Fibroblast of lung (primary cell): Measurements from ENCODE around the gene OR11G2. TPM values are rescaled to one million over a fixed set of nuclear protein-coding genes. Genes with fewer than 3 reads are reported as not detected.
"Not testable (repeated sequence)": the region's sequence is repeated elsewhere in the genome, so short reads cannot be mapped to it uniquely, and the experiment has no call there.

Experiments
- DNase-seq, 2 donors: peaks; one replicate each; pipeline versions ENCODE4 v3.0.0 to v3.0.0-alpha.2; 2010; ENCODE audit warnings: low read depth in 2 of 2
- H2AFZ ChIP-seq: 2 replicates; pipeline ENCODE4 v1.5.1; 2012; ENCODE audit warnings: low read length, control low read depth, inconsistent platforms
- H3K27ac ChIP-seq: 2 replicates; pipeline ENCODE4 v1.5.1; 2011; ENCODE audit warnings: low read length, control low read depth; ENCODE audit not compliant: insufficient read depth
- H3K27me3 ChIP-seq: 2 replicates; pipeline ENCODE4 v1.5.1; 2011; ENCODE audit warnings: mild to moderate bottlenecking, low read length; ENCODE audit not compliant: control insufficient read depth, insufficient read depth
- H3K36me3 ChIP-seq: 2 replicates; pipeline ENCODE4 v1.5.1; 2011; ENCODE audit warnings: low read length; ENCODE audit not compliant: control insufficient read depth, insufficient read depth
- H3K4me1 ChIP-seq: 2 replicates; pipeline ENCODE4 v1.5.1; 2011; ENCODE audit warnings: low read length; ENCODE audit not compliant: control insufficient read depth, insufficient read depth; ENCODE audit errors: extremely low read depth
- H3K4me2 ChIP-seq: 2 replicates; pipeline ENCODE4 v1.5.1; 2011; ENCODE audit warnings: low read length, control low read depth; ENCODE audit not compliant: insufficient read depth; ENCODE audit errors: extremely low read depth
- H3K4me3 ChIP-seq, 4 experiments: fragments of 200-600 bp in 1 of 4; sonication (generic) in 1 of 4; replicated peaks in 1 of 4; 2 replicates each; pipeline ENCODE4 v1.5.1; 2011 to 2016; ENCODE audit warnings: low read length in 4 of 4, low read depth in 3 of 4, mild to moderate bottlenecking in 3 of 4, control low read depth in 2 of 4, inconsistent platforms in 1 of 4, mixed read lengths in 1 of 4; ENCODE audit not compliant: insufficient read depth in 1 of 4; ENCODE audit errors: control extremely low read depth in 1 of 4
- H3K79me2 ChIP-seq: 2 replicates; pipeline ENCODE4 v1.5.1; 2012; ENCODE audit warnings: mild to moderate bottlenecking, low read length, inconsistent platforms; ENCODE audit not compliant: control insufficient read depth, insufficient read depth
- H3K9ac ChIP-seq: 2 replicates; pipeline ENCODE4 v1.5.1; 2011; ENCODE audit warnings: mild to moderate bottlenecking, low read length, control low read depth; ENCODE audit not compliant: insufficient read depth
- H3K9me3 ChIP-seq: 2 replicates; pipeline ENCODE4 v1.5.1; 2012; ENCODE audit warnings: low read depth, low read length; ENCODE audit not compliant: control insufficient read depth, insufficient read depth
- H4K20me1 ChIP-seq: 2 replicates; pipeline ENCODE4 v1.5.1; 2011; ENCODE audit warnings: low read length; ENCODE audit not compliant: control insufficient read depth, insufficient read depth; ENCODE audit errors: extremely low read depth
- CTCF ChIP-seq, 2 donors: IDR thresholded peaks in 1 of 2; conservative IDR thresholded peaks in 1 of 2; 1 replicate in 1 of 2; 2 replicates in 1 of 2; pipeline ENCODE4 v1.5.1; 2011 to 2012; ENCODE audit warnings: low read length in 2 of 2, control low read depth in 1 of 2, inconsistent platforms in 1 of 2, low read depth in 1 of 2, mild to moderate bottlenecking in 1 of 2
- EZH2 ChIP-seq: IDR thresholded peaks from 2 replicates; pipeline ENCODE4 v1.5.1; 2012; ENCODE audit warnings: low read length, control low read depth, mild to moderate bottlenecking; ENCODE audit errors: missing control alignments
- polyA plus RNA-seq, 2 donors: library from polyadenylated mRNA; depleted of rRNA in 1 of 2; stranded (reverse) in 1 of 2; unstranded in 1 of 2; fragments of >200 nt; gene quantifications; 2 replicates each; pipeline ENCODE4 v1.2.1, GENCODE V29; 2011 to 2012; ENCODE audit warnings: missing spikeins in 1 of 2
- total RNA-seq: library from RNA; depleted of rRNA; stranded (reverse); fragments of >200 nt; gene quantifications from 2 replicates; pipeline ENCODE4 v1.2.1, GENCODE V29; 2014

Gene OR11G2
- total and polyA plus RNA-seq, 2 donors (not counting 1 experiment from before 2014, with no cell fraction given), result not detected

DNA sequence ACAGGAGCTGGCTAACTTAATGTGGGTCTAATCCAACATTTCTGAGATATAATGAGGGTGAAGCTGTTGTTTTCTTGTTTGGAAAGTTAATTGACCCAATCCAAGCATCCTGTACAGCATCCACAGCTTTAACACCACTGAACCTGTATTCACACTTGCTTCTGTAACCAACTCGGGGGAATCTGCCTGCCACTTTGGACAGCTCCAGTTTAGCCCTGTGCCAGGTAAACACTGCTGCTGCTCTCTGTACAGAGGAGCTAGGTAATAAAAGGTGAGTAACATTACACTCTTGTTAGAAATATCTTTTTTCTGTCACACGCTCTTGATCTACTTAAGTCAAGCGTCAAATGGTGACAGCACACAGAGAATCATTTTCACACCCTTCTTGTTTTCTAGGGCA, 700 bp downstream of the OR11G2 start:
- Histone ChIP-seq H3K4me1 (no peaks in the 10 kb centered on the region), H3K4me2 (no peak overlapping the region), H3K27ac (no peak overlapping the region), H3K9ac (no peak overlapping the region), H2AFZ (no peak overlapping the region), H3K9me3 (no peaks in the 10 kb centered on the region), H3K27me3 (no peaks in the 10 kb centered on the region), H3K4me3 (no peak overlapping the region), H3K79me2 (no peaks in the 10 kb centered on the region), H4K20me1 (no peaks in the 10 kb centered on the region), H3K36me3 (no peaks in the 10 kb centered on the region)
- no peak for DNase-seq
- TF ChIP-seq CTCF (conservative IDR thresholded peaks at IDR 0.05 in 1 of 2, IDR thresholded peaks at IDR 0.05 in 1 of 2; ENCODE audit: low read depth in 1 of 2, low read length in 2 of 2), result no peak
- TF ChIP-seq EZH2, result no peak

DNA sequence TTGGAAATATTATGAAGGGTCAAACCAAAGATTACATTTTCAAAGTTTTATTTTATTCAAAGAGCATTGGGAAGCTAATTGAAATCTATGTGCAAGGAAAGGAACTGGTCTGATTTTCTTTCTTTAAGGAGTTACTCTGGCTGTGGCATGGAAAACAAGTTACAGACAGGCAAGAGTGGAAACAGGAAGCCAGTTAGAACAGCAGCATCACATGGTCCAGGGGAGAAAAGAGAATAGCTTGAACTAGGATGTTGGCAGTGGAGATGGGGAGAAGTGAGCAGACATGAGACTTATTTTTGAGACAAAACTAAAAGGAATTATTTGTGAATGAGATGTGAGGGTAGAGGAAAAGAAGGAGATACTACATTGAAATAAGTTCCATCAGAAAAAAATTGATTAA, 3.4 kb downstream of the OR11G2 start:
- no peaks in the 10 kb centered on the region for H3K36me3 ChIP-seq

GRCh38 chr14:20195170-20195569, 4.5 kb downstream of the OR11G2 start:
- H2AFZ ChIP-seq, H3K27ac ChIP-seq, H4K20me1 ChIP-seq, H3K36me3 ChIP-seq, H3K4me1 ChIP-seq, H3K79me2 ChIP-seq, H3K9me3 ChIP-seq, H3K9ac ChIP-seq, H3K27me3 ChIP-seq, H3K4me3 ChIP-seq, H3K4me2 ChIP-seq, DNase-seq: not testable (repeated sequence)

More for the DNA sequence above, 3.4 kb downstream of the OR11G2 start:
- TF ChIP-seq EZH2 (no peak), CTCF (conservative IDR thresholded peaks at IDR 0.05 in 1 of 2, IDR thresholded peaks at IDR 0.05 in 1 of 2; ENCODE audit: low read depth in 1 of 2, low read length in 2 of 2) (no peak)
- no peaks in the 10 kb centered on the region for H3K9me3 ChIP-seq
- H3K27ac ChIP-seq, result no peak overlapping the region
- H2AFZ ChIP-seq, result no peak overlapping the region
- no peaks in the 10 kb centered on the region for H4K20me1 ChIP-seq
- no peak overlapping the region for H3K9ac ChIP-seq
- no peaks in the 10 kb centered on the region for H3K4me1 ChIP-seq
- no peaks in the 10 kb centered on the region for H3K79me2 ChIP-seq
- no peak for DNase-seq
- no peaks in the 10 kb centered on the region for H3K27me3 ChIP-seq
- no peak overlapping the region for H3K4me3 ChIP-seq
- H3K4me2 ChIP-seq, result no peak overlapping the region

GRCh38 chr14:20195911-20196310, 5.2 kb downstream of the OR11G2 start:
- no peaks in the 10 kb centered on the region for H3K9me3 ChIP-seq
- no peaks in the 10 kb centered on the region for H3K79me2 ChIP-seq
- TF ChIP-seq CTCF (conservative IDR thresholded peaks at IDR 0.05 in 1 of 2, IDR thresholded peaks at IDR 0.05 in 1 of 2; ENCODE audit: low read depth in 1 of 2, low read length in 2 of 2) (no peak), EZH2 (no peak)
- H3K36me3 ChIP-seq, result no peaks in the 10 kb centered on the region
- H3K4me2 ChIP-seq, result no peak overlapping the region
- H3K4me1 ChIP-seq, result no peaks in the 10 kb centered on the region
- no peaks in the 10 kb centered on the region for H3K27me3 ChIP-seq
- no peak overlapping the region for H3K27ac ChIP-seq
- no peak overlapping the region for H3K9ac ChIP-seq
- H4K20me1 ChIP-seq, result no peaks in the 10 kb centered on the region
- DNase-seq, result no peak
- H2AFZ ChIP-seq, result no peak overlapping the region
- H3K4me3 ChIP-seq, result no peak overlapping the region
